GM20000 (cell line): ENCODE data around the gene TMEM178A.
"Not testable (repeated sequence)": the region's sequence is repeated elsewhere in the genome, so short reads cannot be mapped to it uniquely, and the experiment has no call there.

Experiments used
- DNase-seq: peaks from one replicate; pipeline ENCODE4 v3.0.0; 2012; ENCODE audit warnings: low spot score
- CTCF ChIP-seq: IDR thresholded peaks from 2 replicates; pipeline ENCODE4 v1.5.1; 2012; ENCODE audit warnings: mild to moderate bottlenecking, control low read depth; ENCODE audit errors: extremely low read depth, missing control alignments

Gene TMEM178A

DNA sequence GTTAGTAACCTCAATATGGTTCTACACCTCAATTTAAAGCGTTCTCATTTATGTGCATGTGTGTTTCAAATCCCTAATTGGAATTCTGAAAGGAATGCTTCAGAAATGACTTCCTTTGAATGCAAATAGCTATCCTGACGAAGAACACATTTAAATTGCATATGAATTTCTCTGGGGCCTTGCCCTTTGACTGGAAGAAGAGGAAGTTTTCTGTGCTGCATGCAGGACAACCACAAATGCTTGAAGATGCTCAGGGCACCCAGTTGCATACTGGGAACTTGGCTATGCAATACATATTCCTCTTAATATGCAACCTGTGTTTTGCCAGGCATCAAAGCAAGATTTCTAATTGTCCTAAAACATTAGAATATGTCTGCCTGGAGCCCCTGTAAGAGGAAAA, 55.3 kb downstream of the TMEM178A start:
- no peak for DNase-seq
- no peak for TF ChIP-seq CTCF

GRCh38 chr2:39723497-39723896, 57.8 kb downstream of the TMEM178A start:
- TF ChIP-seq CTCF: no peak
- no peak for DNase-seq

DNA sequence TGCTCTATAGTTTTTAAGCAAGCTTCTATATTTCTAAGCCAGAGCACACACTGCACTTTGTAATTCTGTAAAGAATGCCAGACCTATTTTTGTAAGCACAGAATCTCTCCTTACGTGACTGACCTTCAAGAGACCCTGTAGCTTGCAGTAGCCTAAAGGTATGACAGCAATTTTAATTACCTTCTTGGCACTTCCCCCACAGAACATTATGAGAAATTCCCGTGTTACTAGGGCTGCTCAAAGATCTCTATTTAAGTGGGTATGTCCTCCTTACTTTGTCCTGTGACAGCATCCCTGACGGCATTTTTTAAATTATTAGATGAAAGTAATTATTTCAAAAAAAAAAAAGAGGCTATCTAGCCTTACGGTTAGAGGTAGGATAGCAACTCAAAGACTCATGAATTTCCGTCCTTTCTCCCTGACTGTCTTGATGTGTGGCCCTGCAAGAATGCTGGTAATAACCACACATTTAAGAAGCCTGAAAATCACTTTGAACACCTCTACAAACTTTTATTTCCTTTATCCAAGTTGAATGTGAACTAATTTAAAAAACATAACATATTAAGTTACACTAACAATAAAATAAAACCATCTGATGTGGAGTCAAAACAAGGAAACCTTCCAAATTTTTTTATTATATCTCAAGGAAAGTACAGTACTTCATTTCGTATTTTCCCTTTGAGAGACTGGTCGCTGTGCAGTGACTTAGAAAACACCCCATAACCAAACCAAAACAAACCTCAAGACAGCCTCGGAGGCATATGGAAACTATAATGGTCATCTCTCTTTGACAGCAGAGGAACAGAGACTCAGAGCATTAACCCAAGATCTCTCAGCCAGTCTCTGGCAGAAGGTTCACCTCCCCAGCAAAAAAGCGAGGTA, 58.5 kb downstream of the TMEM178A start:
- TF ChIP-seq CTCF: no peak
- no peak for DNase-seq

DNA sequence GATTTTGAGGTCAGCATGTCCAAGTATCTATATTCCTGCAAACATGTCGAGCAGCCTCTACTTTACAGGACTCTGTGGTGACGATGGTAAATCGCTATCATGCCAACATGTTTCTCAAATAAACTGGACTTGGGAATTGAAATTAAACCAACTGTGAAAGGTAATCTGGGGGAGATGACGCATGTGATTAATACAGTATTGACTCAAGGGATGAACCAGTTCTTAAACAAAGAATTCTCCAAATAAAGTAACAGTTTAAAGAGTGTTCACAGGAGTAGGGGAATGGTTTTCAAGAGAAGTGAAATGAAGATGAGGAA, 59.1 kb downstream of the TMEM178A start:
- no peak for TF ChIP-seq CTCF
- no peak for DNase-seq

DNA sequence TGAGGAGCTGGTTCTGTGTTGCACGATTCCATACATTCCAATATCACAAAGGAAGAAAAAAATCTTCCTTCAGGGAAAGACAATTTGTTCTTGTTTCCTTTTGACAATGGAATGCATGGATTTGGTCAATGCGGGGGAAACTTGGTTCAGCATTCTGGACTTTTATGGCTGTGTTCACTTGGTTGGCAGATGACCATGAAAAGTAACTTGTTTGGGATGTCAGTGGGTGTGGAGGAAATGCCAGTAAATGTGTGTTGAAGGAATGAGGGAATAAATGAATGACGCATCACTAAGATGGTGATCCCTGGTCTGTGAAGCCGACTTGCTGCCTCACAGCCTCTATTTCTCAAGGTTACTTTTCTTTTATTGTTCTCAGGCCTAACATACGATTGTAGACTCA, 59.7 kb downstream of the TMEM178A start:
- no peak for TF ChIP-seq CTCF
- DNase-seq: no peak

DNA sequence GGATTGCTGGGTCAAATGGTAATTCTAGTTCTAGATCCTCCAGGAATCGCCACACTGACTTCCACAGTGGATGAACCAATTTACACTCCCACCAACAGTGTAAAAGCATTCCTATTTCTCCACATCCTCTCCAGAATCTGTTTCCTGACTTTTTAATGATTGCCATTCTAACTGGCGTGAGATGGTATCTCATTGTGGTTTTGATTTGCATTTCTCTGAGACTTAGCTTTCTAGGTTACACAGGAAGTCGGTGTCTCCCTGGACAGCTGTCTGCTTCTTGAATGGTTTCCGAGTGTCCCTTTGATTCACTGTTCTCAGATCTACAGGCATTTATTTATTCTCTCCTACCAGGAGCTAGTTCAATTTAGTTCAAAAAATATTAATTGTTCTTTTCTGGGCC, 62.4 kb downstream of the TMEM178A start:
- not testable (repeated sequence) for DNase-seq

DNA sequence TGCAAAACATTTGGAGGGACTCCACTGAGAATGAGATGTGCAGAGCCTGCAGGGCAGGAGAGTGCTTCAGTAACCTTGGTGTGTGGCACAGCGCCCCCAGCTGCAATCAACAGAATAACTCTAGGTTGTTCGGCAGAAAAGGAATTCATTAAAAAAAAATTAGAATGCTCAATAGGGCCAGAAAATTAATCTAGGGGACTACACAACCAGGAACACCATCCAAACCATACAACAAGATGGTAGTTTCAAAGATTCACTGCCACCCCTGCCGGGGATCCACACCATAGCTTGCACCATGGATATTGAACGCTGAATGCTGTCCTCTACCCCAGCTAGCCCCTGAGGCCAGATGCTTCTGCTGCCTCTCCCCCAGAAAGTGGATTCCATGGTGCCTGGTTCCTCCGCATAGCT, 63.2 kb downstream of the TMEM178A start:
- peak; percentile 50 for TF ChIP-seq CTCF

GRCh38 chr2:39730276-39730675, 64.6 kb downstream of the TMEM178A start:
- no peak for DNase-seq

More for the DNA sequence above, 63.2 kb downstream of the TMEM178A start:
- DNase-seq: peak; percentile 37

More at GRCh38 chr2:39730276-39730675, 64.6 kb downstream of the TMEM178A start:
- no peak for TF ChIP-seq CTCF
